Fibroblast of skin of right quadriceps (primary cell): ENCODE data around the gene GNB5.
A peak's percentile ranks its signal among the peaks of the same experiment; 100 is the strongest.
"Not testable (repeated sequence)": the region's sequence is repeated elsewhere in the genome, so short reads cannot be mapped to it uniquely, and the experiment has no call there.

Experiments
- DNase-seq: peaks from one replicate; pipeline ENCODE4 v3.0.0-alpha.2; 2013

Gene GNB5

GRCh38 chr15:52086011-52086786 is 105.0 kb downstream of the GNB5 start:
- no peak for DNase-seq

GRCh38 chr15:52085299-52085698 is 105.9 kb downstream of the GNB5 start:
- DNase-seq, result no peak

GRCh38 chr15:52083603-52084002 is 107.6 kb downstream of the GNB5 start:
- no peak for DNase-seq

- not testable (repeated sequence) for DNase-seq
These were observed 108.2 kb downstream of the GNB5 start for GRCh38 chr15:52083037-52083359.

GRCh38 chr15:52082197-52083036 is 108.8 kb downstream of the GNB5 start:
- peak; percentile 55 for DNase-seq

- DNase-seq, result no peak
These were observed 110.3 kb downstream of the GNB5 start for GRCh38 chr15:52080706-52081392.

GRCh38 chr15:52080031-52080430 is 111.2 kb downstream of the GNB5 start:
- no peak for DNase-seq

GRCh38 chr15:52078876-52079700 is 112.1 kb downstream of the GNB5 start:
- peak; percentile 54 for DNase-seq

- DNase-seq, result no peak
These were observed 112.9 kb downstream of the GNB5 start for GRCh38 chr15:52078197-52078875.

GRCh38 chr15:52076889-52077781 is 114.1 kb downstream of the GNB5 start:
- peak; percentile 87 for DNase-seq

- DNase-seq, result no peak
These were observed 119.6 kb downstream of the GNB5 start for GRCh38 chr15:52071570-52071969.

- no peak for DNase-seq
These were observed 121.6 kb downstream of the GNB5 start for GRCh38 chr15:52069559-52069958.

GRCh38 chr15:52068004-52068615 is 123.1 kb downstream of the GNB5 start:
- no peak for DNase-seq

GRCh38 chr15:52067545-52067926 is 123.7 kb downstream of the GNB5 start:
- DNase-seq, result no peak

GRCh38 chr15:52066842-52067544 is 124.2 kb downstream of the GNB5 start:
- no peak for DNase-seq
